GM08714 (cell line): ENCODE results near the gene KLC1.

Source experiments
- H3K4me3 ChIP-seq: fragments of 200-500 bp; sonication (Bioruptor generic); 2 replicates; pipeline ENCODE4 v1.5.1; 2014; ENCODE audit warnings: mild to moderate bottlenecking, low read length, inconsistent platforms
- ZNF274 ChIP-seq: IDR thresholded peaks from 2 replicates; pipeline ENCODE4 v1.6.1; 2012; ENCODE audit warnings: mild to moderate bottlenecking, low read depth, low read length

Gene KLC1

DNA sequence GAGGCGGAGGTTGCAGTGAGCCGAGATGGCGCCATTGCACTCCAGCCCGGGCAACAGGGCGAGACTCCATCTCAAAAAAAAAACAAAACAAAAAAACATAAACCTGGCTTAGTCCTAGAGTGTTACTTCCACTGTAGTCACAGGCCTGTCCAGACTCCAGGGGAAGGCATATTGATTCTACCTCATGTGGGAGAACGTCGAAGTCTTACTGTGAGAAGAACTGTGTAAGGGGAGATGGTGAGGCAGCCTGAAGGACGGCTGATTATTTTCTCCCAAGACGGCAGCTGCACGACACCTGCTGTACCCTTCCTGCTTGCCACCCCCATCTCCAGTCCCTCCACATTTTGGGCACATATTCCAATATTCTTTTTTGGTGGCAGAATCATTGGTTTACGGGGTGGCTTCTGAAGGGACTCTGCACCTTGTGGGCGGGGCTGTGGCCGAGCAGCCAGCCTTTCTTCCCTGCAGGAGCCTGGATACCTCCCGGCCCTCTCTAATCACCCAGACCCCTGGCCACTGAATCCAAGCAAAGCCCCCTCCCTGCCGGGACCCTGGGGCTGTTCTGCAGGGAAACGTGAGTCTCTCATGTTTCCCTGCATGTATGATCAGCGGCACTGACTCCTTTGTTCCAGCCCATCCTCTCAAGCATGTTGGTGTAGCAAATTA is 12.2 kb upstream of the KLC1 start:
- no peak overlapping the region for H3K4me3 ChIP-seq
- TF ChIP-seq ZNF274: no peak

DNA sequence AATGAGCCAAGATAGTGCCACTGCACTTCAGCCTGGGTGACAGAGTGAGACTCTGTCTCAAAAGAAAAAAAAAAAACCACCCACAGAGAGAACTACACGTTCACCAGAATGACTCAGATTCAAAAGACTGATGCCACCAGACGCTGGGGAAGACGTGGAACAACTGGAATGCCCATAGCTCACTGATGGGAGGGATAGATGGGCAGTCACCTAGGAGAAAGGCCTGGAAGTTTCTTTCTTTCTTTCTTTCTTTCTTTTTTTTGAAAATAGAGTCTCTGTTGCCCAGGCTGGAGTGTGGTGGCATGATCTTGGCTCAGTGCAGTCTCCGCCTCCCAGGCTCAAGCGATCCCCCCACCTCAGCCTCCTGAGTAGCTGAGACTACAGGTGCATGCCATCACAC is 10.0 kb upstream of the KLC1 start:
- no peak overlapping the region for H3K4me3 ChIP-seq
- TF ChIP-seq ZNF274: no peak

DNA sequence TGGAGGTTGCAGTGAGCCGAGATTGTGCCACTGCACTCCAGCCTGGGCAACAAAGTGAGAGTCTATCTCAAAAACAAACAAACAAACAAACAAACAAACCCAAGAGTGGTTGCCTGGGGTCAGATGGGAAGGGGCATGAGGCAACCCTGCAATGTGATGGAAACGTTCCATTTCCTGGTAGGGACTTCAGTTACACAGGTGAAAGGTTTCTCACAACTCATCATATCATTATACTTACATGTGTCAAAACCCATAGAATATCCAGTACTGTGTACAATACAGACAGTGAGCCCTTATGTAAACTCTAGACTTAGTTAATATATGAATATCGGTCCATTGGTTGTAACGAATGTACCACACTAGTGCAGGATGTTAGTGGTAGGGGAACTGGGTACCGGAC is 7.2 kb upstream of the KLC1 start:
- TF ChIP-seq ZNF274: no peak
- no peak overlapping the region for H3K4me3 ChIP-seq

DNA sequence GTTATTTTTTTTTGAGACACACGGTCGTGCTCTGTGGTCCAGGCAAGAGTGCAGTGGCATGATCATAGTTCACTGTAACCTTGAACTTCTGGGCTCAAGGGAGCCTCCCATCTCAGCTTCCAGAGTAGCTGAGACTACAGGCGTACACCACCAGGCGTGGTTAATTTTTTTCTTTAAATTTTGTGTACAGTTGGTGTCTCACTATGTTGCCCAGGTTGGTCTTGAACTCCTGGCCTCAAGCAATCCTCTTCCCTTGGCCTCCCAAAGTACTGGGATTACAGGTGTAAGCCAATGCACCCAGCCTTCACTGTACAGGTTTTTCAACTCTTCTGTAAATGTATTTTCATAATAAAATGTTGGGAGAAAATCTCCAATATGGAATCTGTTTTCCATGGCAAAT is 5.7 kb upstream of the KLC1 start:
- H3K4me3 ChIP-seq: no peak overlapping the region
- no peak for TF ChIP-seq ZNF274

DNA sequence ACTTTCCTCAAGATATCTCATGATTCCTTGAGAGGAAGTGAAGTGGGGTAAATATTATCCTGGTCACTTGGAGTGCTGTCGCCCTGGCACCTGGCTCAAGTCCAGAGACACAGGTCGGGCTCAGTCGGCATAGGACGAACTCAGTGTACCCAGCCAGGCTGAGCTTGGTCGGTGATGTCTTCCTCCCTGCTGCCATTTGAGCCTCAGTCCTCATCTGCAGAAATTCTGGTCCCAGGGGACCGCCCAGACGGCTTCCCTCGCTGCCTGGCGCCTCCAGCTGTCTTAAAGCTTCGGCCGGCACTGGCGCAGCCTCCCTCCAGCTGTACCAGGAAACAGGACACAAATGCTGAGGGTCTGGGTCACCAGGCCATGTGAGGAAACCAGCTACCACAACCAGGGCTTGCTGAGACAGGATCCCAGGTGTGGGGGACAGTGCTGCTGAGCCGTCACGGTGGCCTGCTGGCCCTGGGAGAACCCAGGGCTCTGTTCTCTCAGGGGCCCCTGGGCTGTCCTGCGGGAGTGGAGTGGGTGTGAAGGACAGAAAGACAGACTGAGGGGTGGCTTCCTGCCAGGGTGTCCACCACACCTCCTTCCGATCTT is 5.0 kb upstream of the KLC1 start:
- TF ChIP-seq ZNF274: no peak
- no peak overlapping the region for H3K4me3 ChIP-seq

DNA sequence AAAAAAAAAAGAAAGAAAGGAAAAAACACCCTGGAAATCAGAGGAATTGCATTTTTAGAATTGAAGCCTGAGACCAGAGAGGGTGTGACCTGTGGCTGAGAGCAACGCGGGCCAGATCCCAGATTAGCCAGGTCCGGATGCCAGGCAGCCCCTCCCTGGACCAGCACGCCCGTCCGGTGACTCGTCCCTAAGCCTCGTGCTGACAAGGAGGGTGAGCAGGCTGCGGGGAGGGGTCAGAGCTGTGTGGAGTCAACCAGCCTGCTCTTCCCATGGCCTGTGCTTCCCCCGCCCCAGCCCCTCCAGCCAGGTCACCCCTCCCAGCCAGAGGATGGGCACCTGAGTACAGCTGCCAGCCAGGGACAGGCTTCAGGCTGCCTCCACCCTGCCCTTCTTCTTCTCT is 4.2 kb upstream of the KLC1 start:
- no peak for TF ChIP-seq ZNF274
- H3K4me3 ChIP-seq: no peak overlapping the region; the same call in 1 of the 2 replicates

DNA sequence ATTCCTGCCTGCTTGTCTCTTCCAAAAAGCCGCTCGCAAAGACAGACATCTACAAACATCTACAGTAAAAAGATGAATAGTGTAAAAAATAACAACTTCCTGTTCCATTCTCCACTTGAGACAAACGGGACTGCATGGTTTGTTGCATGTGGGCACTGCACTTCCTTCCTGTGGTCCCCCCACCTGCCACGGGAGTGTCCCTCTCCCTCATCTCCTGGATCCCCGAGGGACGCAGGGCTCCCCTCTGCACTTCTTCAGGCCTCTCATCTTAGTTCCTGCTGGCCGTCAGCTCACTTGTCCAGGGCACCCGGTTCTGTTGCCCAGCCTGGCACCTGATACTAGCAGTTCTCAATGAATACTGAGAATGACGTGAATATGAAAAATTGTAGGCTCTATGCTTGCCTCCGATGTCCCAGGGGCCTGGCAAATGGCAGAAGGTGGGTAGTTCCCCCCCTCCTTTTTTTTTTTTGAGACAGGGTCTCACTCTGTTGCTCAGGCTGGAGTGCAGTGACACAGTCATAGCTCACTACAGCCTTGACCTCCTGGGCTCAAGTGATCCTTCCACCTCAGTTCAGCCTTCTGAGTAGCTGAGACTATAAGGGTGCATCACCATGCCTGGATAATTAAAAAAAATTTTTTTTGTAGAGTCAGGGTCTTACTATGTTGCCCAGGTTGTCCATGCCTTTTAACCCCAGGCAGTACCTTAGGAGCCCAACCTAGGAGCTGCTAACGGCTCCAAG is 3.5 kb upstream of the KLC1 start:
- H3K4me3 ChIP-seq: no peak overlapping the region; the same call in 1 of the 2 replicates
- no peak for TF ChIP-seq ZNF274

DNA sequence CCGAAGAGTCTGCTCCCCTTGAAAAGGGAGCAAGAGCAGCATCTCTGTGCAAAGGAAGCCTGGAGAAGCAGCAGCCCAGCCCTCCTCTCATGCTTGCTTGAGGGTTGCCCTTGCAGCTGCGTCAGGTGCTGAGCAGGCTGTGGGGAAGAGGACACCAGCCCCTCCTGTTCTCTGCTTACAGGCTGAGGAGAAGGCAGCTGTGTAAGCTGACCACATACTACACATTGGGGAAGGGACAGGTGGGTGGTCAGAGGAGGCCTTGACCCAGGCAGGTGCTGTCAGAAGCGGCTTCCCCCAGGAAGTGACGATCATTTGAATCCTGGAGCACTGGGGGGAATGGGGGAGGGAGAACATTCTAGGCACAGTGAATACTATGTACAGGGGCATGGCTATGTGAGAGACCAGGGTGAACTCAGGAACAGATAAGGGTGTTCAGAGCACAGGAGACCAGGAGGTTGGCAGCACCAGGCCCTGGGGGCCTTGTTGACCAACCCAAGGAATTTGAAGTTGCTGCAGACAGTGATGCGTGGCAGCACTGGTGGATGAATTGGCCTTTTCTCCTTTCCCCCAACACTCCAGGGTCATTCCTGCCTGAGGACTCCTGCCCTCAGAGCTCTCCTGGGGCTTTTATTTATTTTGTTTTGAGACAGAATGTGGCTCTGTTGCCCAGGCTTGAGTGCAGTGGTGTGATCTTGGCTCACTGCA is 2.7 kb upstream of the KLC1 start:
- TF ChIP-seq ZNF274: no peak
- H3K4me3 ChIP-seq: no peak overlapping the region

DNA sequence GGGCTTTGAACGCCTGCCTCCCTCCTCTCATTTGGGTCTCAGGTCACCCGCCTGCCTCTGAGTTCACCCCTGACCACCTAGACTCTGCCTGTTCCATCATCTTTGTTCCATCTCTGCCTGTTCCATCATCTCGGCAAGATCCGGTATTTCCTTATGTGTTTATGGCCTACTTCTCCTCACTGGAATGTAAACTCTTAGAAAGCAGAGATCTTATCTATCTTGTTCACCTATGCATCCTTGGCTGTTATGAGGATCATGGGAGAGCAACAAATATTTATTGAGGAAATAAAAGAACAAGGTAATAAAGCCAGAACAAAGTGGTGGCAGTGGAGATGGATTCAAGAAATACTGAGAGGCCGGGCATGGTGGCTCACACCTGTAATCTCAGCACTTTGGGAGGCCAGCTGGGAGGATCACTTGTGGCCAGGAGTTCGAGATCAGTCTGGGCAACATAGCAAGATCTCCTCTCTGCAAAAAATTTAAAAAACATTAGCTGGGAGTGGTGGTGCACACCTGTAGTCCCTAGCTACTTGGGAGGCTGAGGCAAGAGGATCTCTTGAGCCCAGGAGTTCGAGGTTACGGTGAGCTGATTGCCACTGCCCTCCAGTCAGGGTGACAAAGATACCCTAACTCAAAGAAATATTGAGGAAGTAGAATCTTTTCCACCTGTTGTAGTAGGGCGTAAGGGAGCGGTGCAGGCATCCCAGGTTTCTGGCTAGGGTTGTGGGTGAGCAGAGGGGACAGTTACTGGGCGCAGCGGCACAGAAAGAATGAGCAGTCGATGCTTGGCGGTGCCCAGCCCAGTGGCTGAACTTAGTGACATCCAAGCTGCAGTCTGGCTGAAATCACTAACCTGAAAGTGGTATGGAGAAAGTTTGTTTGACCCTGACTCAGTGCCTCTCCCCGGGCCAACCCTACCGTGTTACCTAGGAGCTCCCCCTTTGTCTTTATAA is 1.7 kb upstream of the KLC1 start:
- TF ChIP-seq ZNF274: no peak
- no peak overlapping the region for H3K4me3 ChIP-seq

DNA sequence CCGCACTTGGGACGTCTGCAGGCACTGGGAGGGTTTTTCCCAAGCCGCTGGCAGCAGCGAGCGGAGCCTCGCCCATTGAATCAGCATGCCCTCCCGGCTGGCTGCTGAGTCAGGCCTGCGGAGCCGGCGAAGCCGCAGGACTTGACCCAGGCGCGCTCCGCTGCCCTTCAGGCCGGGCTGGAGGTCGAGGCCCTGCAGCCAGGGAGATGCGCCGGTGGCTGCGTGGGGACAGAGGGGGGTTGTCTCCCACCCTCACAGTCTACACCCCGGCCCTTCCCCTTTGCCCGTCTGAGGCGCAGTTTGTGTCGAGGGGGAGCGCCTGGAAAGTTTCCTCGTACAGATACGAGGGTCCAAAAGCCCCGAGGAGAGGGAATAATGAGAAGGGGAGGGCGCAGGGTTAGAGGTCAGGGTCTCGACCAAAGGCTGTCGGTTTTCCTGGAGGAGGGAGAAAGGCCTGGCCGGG is 759 bp upstream of the KLC1 start:
- no peak for TF ChIP-seq ZNF274

DNA sequence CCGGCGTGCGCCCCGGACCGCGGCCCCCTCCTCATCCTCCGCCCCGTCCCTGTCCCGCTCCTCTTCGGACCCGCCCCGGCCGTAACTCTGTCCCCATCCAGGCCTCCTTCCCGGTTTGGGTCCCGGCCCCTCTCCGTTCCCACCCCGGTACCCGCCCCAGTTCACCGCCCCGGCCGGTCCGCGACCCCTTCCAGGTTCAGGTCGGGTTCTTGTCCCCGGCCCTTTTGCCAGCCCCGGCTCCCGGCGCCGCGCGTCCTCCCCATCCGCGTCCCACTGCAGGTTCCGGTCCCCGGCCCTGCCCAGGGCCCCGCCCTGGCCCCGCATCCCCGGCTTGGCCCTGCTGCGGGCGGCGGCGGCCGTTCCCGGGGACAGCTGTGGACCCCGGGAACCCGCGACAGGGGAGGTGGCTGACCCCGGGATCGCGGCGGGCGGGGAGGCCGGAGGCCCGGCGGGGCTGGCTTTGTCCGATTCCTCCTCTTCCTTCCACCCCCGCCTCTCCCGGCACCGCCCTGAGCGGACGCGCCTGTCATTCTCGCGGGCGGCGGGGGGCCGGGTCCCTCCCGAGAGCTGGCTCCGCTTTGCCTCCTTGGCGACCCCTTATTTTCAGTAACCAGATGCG is 601 bp downstream of the KLC1 start:
- H3K4me3 ChIP-seq: peak overlapping the region; percentile 94
- no peak for TF ChIP-seq ZNF274

More for the DNA sequence above, 759 bp upstream of the KLC1 start:
- peak overlapping the region; percentile 94 for H3K4me3 ChIP-seq

DNA sequence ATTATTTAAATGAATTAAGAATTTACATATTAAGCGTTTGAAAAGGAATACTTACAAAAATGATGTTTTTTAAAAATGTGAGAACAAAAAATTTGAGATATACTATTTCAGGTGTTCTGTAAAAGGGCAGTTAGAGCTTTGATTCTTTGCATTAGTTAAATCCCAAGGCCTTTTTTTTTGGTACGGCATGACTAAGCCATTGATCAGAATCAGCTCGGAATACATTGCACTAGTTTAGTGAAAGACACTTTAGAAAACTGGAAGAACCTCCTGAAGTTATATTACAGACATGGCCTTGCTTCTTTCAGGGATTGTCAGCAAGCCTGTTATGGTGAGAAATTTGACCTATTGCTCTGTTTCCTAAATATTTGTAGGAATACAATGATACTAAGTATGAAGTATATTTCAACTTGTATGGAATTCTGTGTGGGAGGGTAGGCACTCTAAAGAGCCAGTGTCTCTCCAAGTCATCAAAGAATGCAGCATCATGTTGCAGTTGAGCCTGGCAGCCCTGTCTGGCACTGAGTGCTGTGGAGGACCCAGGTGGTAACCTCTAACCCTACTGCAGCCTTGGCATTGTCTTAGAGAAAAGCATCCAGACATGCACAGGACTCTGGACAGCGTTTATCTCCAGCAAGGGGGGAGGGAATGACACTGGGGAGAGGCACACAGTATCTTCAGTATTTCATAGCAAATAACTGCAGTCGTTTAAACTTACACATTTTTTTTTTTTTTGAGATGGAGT is 1.5 kb downstream of the KLC1 start:
- no peak for TF ChIP-seq ZNF274
- peak overlapping the region; percentile 94; the same call in 1 of the 2 replicates for H3K4me3 ChIP-seq
